Measurements from ENCODE around the gene STX18. TPM values are rescaled to one million over a fixed set of nuclear protein-coding genes. Genes with fewer than 3 reads are reported as not detected.

The STX18 gene
- total RNA-seq: 10 to 100 TPM; 19.5 to 20.0 TPM

GRCh38 chr4:4541661-4542570 is at the start of gene STX18:
Gene STX18, minus strand, starts transcription at chr4:4542048. Its CDS starts 84 bp downstream, at chr4:4541964.
- Mint-ChIP-seq H3K4me3 (peak within 1 kb of the TSS; percentile 96), H3K27me3 (no peaks in the 10 kb centered on the region), H3K27ac (peak within 1 kb of the TSS; percentile 96), H3K4me1 (ENCODE audit: low read depth) (peaks cover 47% of the 10 kb centered on the region), H3K36me3 (ENCODE audit: low read depth) (peaks cover 10% of the 10 kb centered on the region), H3K9me3 (no peaks in the 10 kb centered on the region)
- intact Hi-C loops (cut with micrococcal nuclease): no loop called here
- ATAC-seq: peak; percentile 89
- TF ChIP-seq CTCF (IDR thresholded peaks at IDR 0.05): no peak
- peak; percentile 87 for DNase-seq
- POLR2A ChIA-PET: interaction anchor here (0.6 to 2.3 kb wide), 17 partner anchors 9 to 397 kb away, joined by 3 to 12 read pairs (median 4); no protein-coding TSS in a partner anchor
- CTCF ChIA-PET: interaction anchor here (1.0 to 2.8 kb wide), 9 partner anchors 12 to 33 kb away, joined by 3 to 16 read pairs (median 4); no protein-coding TSS in a partner anchor

- ATAC-seq (no peak), DNase-seq (no peak)
- Mint-ChIP-seq H3K4me1 (ENCODE audit: low read depth) (no peaks in the 10 kb centered on the region), H3K36me3 (ENCODE audit: low read depth) (peaks cover 41% of the 10 kb centered on the region), H3K27me3 (no peaks in the 10 kb centered on the region), H3K4me3 (no peak overlapping the region), H3K9me3 (peaks cover 31% of the 10 kb centered on the region), H3K27ac (no peak overlapping the region)
- CTCF ChIA-PET: no interaction called here
- intact Hi-C loops (cut with micrococcal nuclease): no loop called here
- POLR2A ChIA-PET: interaction anchor here (0.7 kb wide), 1 partner anchor 16 kb away, joined by 3 read pairs; no protein-coding TSS in a partner anchor
- no peak for TF ChIP-seq CTCF (IDR thresholded peaks at IDR 0.05)
These were observed 49.2 kb upstream of the STX18 start for GRCh38 chr4:4591071-4591470.

GRCh38 chr4:4590546-4590945 is 48.7 kb upstream of the STX18 start:
- ChIA-PET CTCF (no interaction called here), POLR2A (interaction anchor here (0.7 kb wide), 1 partner anchor 15 kb away, joined by 3 read pairs; no protein-coding TSS in a partner anchor)
- Mint-ChIP-seq H3K4me1 (ENCODE audit: low read depth) (no peaks in the 10 kb centered on the region), H3K9me3 (peaks cover 27% of the 10 kb centered on the region), H3K27me3 (no peaks in the 10 kb centered on the region), H3K4me3 (no peak overlapping the region), H3K36me3 (ENCODE audit: low read depth) (peaks cover 41% of the 10 kb centered on the region), H3K27ac (no peak overlapping the region)
- intact Hi-C loops (cut with micrococcal nuclease): no loop called here
- no peak for TF ChIP-seq CTCF (IDR thresholded peaks at IDR 0.05)
- DNase-seq: no peak
- ATAC-seq: no peak

- TF ChIP-seq CTCF (IDR thresholded peaks at IDR 0.05): no peak
- no peak for ATAC-seq
- no peak for DNase-seq
- H3K4me3 Mint-ChIP-seq: no peak overlapping the region
- CTCF ChIA-PET: no interaction called here
- intact Hi-C loops (cut with micrococcal nuclease): no loop called here
- no peaks in the 10 kb centered on the region for H3K27me3 Mint-ChIP-seq
- POLR2A ChIA-PET: interaction anchor here (1.1 kb wide), 1 partner anchor 9 kb away, joined by 4 read pairs; no protein-coding TSS in a partner anchor
- peaks cover 6% of the 10 kb centered on the region for H3K9me3 Mint-ChIP-seq
- no peaks in the 10 kb centered on the region for H3K4me1 Mint-ChIP-seq (ENCODE audit: low read depth)
- no peak overlapping the region for H3K27ac Mint-ChIP-seq
- peaks cover 17% of the 10 kb centered on the region for H3K36me3 Mint-ChIP-seq (ENCODE audit: low read depth)
These were observed 43.3 kb upstream of the STX18 start for GRCh38 chr4:4585012-4585670.

All from activated CD8-positive, alpha-beta T cell treated with anti-CD3 and anti-CD28 coated beads for 36 hours (primary cell).